GM19035 (cell line): ENCODE results near the gene IL1RAPL2.
"Not testable (repeated sequence)": the region's sequence is repeated elsewhere in the genome, so short reads cannot be mapped to it uniquely, and the experiment has no call there.

Source experiments
- ATAC-seq: cut with Tn5 transposase; IDR thresholded peaks from one replicate; pipeline ENCODE4 v1.9.1; 2021; ENCODE audit not compliant: unreplicated experiment

IL1RAPL2 gene

GRCh38 chrX:105006103-105006502 lies 440.1 kb downstream of the IL1RAPL2 start:
- no peak for ATAC-seq

- no peak for ATAC-seq
Measured at GRCh38 chrX:105006996-105007395, 441.0 kb downstream of the IL1RAPL2 start.

- ATAC-seq, result no peak
Measured at GRCh38 chrX:105013719-105014118, 447.7 kb downstream of the IL1RAPL2 start.

- ATAC-seq, result no peak
Measured at GRCh38 chrX:105017641-105018040, 451.6 kb downstream of the IL1RAPL2 start.

GRCh38 chrX:105018865-105019264 lies 452.9 kb downstream of the IL1RAPL2 start:
- no peak for ATAC-seq

- not testable (repeated sequence) for ATAC-seq
Measured at GRCh38 chrX:105028962-105029361, 463.0 kb downstream of the IL1RAPL2 start.

GRCh38 chrX:105038672-105039328 lies 472.8 kb downstream of the IL1RAPL2 start:
- ATAC-seq, result no peak

GRCh38 chrX:105050921-105051320 lies 484.9 kb downstream of the IL1RAPL2 start:
- ATAC-seq, result no peak

- ATAC-seq, result no peak
Measured at GRCh38 chrX:105051364-105051763, 485.4 kb downstream of the IL1RAPL2 start.

GRCh38 chrX:105052926-105053325 lies 486.9 kb downstream of the IL1RAPL2 start:
- ATAC-seq, result no peak

- no peak for ATAC-seq
Measured at GRCh38 chrX:105063743-105064142, 497.7 kb downstream of the IL1RAPL2 start.

- ATAC-seq, result no peak
Measured at GRCh38 chrX:105098201-105098600, 532.2 kb downstream of the IL1RAPL2 start.

GRCh38 chrX:105098812-105099211 lies 532.8 kb downstream of the IL1RAPL2 start:
- no peak for ATAC-seq

GRCh38 chrX:105101378-105101777 lies 535.4 kb downstream of the IL1RAPL2 start:
- ATAC-seq, result no peak

GRCh38 chrX:105109936-105110335 lies 543.9 kb downstream of the IL1RAPL2 start:
- ATAC-seq, result no peak

GRCh38 chrX:105114554-105115130 lies 548.6 kb downstream of the IL1RAPL2 start:
- no peak for ATAC-seq

- ATAC-seq, result not testable (repeated sequence)
Measured at GRCh38 chrX:105115596-105116320, 549.8 kb downstream of the IL1RAPL2 start.

GRCh38 chrX:105116486-105116885 lies 550.5 kb downstream of the IL1RAPL2 start:
- ATAC-seq, result no peak

- ATAC-seq, result no peak
Measured at GRCh38 chrX:105117621-105118020, 551.6 kb downstream of the IL1RAPL2 start.

GRCh38 chrX:105120463-105120862 lies 554.5 kb downstream of the IL1RAPL2 start:
- ATAC-seq, result no peak

- no peak for ATAC-seq
Measured at GRCh38 chrX:105121186-105121585, 555.2 kb downstream of the IL1RAPL2 start.

- no peak for ATAC-seq
Measured at GRCh38 chrX:105126201-105126600, 560.2 kb downstream of the IL1RAPL2 start.
